ENCODE results near the gene MAGEA8.
"Not testable (repeated sequence)": the region's sequence is repeated elsewhere in the genome, so short reads cannot be mapped to it uniquely, and the experiment has no call there.

MAGEA8 gene

GRCh38 chrX:149927964-149928258, 46.9 kb downstream of the MAGEA8 start:
- H3K27ac ChIP-seq (replicated peaks; ENCODE audit: low read length); H2AK5ac ChIP-seq (ENCODE audit: low read depth, low read length); H3K14ac ChIP-seq (ENCODE audit: low read length); H4K91ac ChIP-seq (ENCODE audit: low read depth, low read length, poor library complexity); H3K27me3 ChIP-seq (ENCODE audit: control insufficient read depth in 3 of 3, insufficient read depth in 3 of 3, low read depth in 1 of 3, low read length in 3 of 3); H3K36me3 ChIP-seq (replicated peaks in 1 of 2; ENCODE audit: control insufficient read depth in 2 of 2, insufficient read depth in 2 of 2, low read length in 2 of 2); H2BK120ac ChIP-seq (ENCODE audit: low read depth, low read length); H2BK12ac ChIP-seq (ENCODE audit: low read length); H2AFZ ChIP-seq (ENCODE audit: low read length); H3K4ac ChIP-seq (ENCODE audit: low read length); H2BK5ac ChIP-seq (ENCODE audit: low read length); H2BK15ac ChIP-seq (ENCODE audit: low read length); H3K9ac ChIP-seq (ENCODE audit: low read depth, low read length, poor library complexity); H3K4me3 ChIP-seq (ENCODE audit: low read length in 2 of 2); H3K18ac ChIP-seq (ENCODE audit: low read length); H3K9me3 ChIP-seq (replicated peaks in 1 of 2; ENCODE audit: control insufficient read depth in 2 of 2, insufficient read depth in 1 of 2, low read depth in 1 of 2, low read length in 2 of 2); H3K79me1 ChIP-seq (ENCODE audit: low read depth, low read length); H3K4me1 ChIP-seq (ENCODE audit: control insufficient read depth in 2 of 2, insufficient read depth in 1 of 2, low read depth in 1 of 2, low read length in 2 of 2); H4K8ac ChIP-seq (ENCODE audit: low read depth, low read length); H3K23ac ChIP-seq (ENCODE audit: low read depth, low read length, poor library complexity); DNase-seq (ENCODE audit: low spot score); H3K4me2 ChIP-seq (ENCODE audit: insufficient read depth, low read length, poor library complexity, severe bottlenecking): not testable (repeated sequence)
- WGBS, 2 donors (ENCODE audit: extremely low coverage in 2 of 2, insufficient read length in 2 of 2, insufficient replicate concordance in 1 of 2) = no CpG with 5 or more reads among the region's 1 CpG

DNA sequence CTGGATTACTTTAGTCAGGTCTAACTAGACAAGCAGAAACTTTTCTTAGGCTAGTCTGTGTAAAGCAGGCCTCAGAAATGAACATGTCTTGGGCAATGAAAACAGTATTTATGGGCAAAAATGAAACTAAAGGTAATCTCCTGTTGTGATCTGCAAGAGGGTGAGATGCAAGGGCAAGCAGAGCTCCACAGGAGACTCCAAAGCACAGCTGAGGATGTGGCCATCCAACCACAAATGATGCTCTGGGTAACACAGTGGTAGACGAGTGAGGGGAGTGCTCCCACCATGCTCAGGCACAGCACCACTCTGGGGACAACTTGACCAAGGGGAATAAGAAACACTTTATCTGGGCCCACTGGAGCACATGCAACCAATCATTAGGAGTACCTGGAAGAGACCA, 47.7 kb downstream of the MAGEA8 start:
- not testable (repeated sequence) for H2BK12ac ChIP-seq (ENCODE audit: low read length); H3K36me3 ChIP-seq (replicated peaks in 1 of 2; ENCODE audit: control insufficient read depth in 2 of 2, insufficient read depth in 2 of 2, low read length in 2 of 2); H3K4ac ChIP-seq (ENCODE audit: low read length); H3K14ac ChIP-seq (ENCODE audit: low read length); H2BK5ac ChIP-seq (ENCODE audit: low read length); H3K79me1 ChIP-seq (ENCODE audit: low read depth, low read length); H2AFZ ChIP-seq (ENCODE audit: low read length); H2AK5ac ChIP-seq (ENCODE audit: low read depth, low read length); H3K27me3 ChIP-seq (ENCODE audit: control insufficient read depth in 3 of 3, insufficient read depth in 3 of 3, low read depth in 1 of 3, low read length in 3 of 3); H2BK120ac ChIP-seq (ENCODE audit: low read depth, low read length); H3K18ac ChIP-seq (ENCODE audit: low read length); H3K27ac ChIP-seq (replicated peaks; ENCODE audit: low read length); H3K9ac ChIP-seq (ENCODE audit: low read depth, low read length, poor library complexity); H3K4me2 ChIP-seq (ENCODE audit: insufficient read depth, low read length, poor library complexity, severe bottlenecking); H2BK15ac ChIP-seq (ENCODE audit: low read length); H3K23ac ChIP-seq (ENCODE audit: low read depth, low read length, poor library complexity); H3K9me3 ChIP-seq (replicated peaks in 1 of 2; ENCODE audit: control insufficient read depth in 2 of 2, insufficient read depth in 1 of 2, low read depth in 1 of 2, low read length in 2 of 2); H4K8ac ChIP-seq (ENCODE audit: low read depth, low read length); H4K91ac ChIP-seq (ENCODE audit: low read depth, low read length, poor library complexity); H3K4me1 ChIP-seq (ENCODE audit: control insufficient read depth in 2 of 2, insufficient read depth in 1 of 2, low read depth in 1 of 2, low read length in 2 of 2); DNase-seq (ENCODE audit: low spot score); H3K4me3 ChIP-seq (ENCODE audit: low read length in 2 of 2)
- no CpG with 5 or more reads among the region's 1 CpG for WGBS, 2 donors (ENCODE audit: extremely low coverage in 2 of 2, insufficient read length in 2 of 2, insufficient replicate concordance in 1 of 2)

GRCh38 chrX:149929400-149929799, 48.4 kb downstream of the MAGEA8 start, which contains the start of gene HSFX4:
Gene HSFX4, plus strand, starts transcription at chrX:149929573. Its CDS starts 72 bp downstream, at chrX:149929645.
- H3K4me3 ChIP-seq (ENCODE audit: low read length in 2 of 2); H3K9ac ChIP-seq (ENCODE audit: low read depth, low read length, poor library complexity); H3K23ac ChIP-seq (ENCODE audit: low read depth, low read length, poor library complexity); H2BK15ac ChIP-seq (ENCODE audit: low read length); H4K8ac ChIP-seq (ENCODE audit: low read depth, low read length); H3K4me1 ChIP-seq (ENCODE audit: control insufficient read depth in 2 of 2, insufficient read depth in 1 of 2, low read depth in 1 of 2, low read length in 2 of 2); H3K27me3 ChIP-seq (ENCODE audit: control insufficient read depth in 3 of 3, insufficient read depth in 3 of 3, low read depth in 1 of 3, low read length in 3 of 3); DNase-seq (ENCODE audit: low spot score); H3K18ac ChIP-seq (ENCODE audit: low read length); H4K91ac ChIP-seq (ENCODE audit: low read depth, low read length, poor library complexity); H2BK5ac ChIP-seq (ENCODE audit: low read length); H3K27ac ChIP-seq (replicated peaks; ENCODE audit: low read length); H2BK120ac ChIP-seq (ENCODE audit: low read depth, low read length); H3K14ac ChIP-seq (ENCODE audit: low read length); H2AFZ ChIP-seq (ENCODE audit: low read length); H3K4me2 ChIP-seq (ENCODE audit: insufficient read depth, low read length, poor library complexity, severe bottlenecking); H2BK12ac ChIP-seq (ENCODE audit: low read length); H3K79me1 ChIP-seq (ENCODE audit: low read depth, low read length); H2AK5ac ChIP-seq (ENCODE audit: low read depth, low read length); H3K36me3 ChIP-seq (replicated peaks in 1 of 2; ENCODE audit: control insufficient read depth in 2 of 2, insufficient read depth in 2 of 2, low read length in 2 of 2); H3K4ac ChIP-seq (ENCODE audit: low read length); H3K9me3 ChIP-seq (replicated peaks in 1 of 2; ENCODE audit: control insufficient read depth in 2 of 2, insufficient read depth in 1 of 2, low read depth in 1 of 2, low read length in 2 of 2): not testable (repeated sequence)
- no CpG with 5 or more reads among the region's 7 CpGs for WGBS, 2 donors (ENCODE audit: extremely low coverage in 2 of 2, insufficient read length in 2 of 2, insufficient replicate concordance in 1 of 2)

DNA sequence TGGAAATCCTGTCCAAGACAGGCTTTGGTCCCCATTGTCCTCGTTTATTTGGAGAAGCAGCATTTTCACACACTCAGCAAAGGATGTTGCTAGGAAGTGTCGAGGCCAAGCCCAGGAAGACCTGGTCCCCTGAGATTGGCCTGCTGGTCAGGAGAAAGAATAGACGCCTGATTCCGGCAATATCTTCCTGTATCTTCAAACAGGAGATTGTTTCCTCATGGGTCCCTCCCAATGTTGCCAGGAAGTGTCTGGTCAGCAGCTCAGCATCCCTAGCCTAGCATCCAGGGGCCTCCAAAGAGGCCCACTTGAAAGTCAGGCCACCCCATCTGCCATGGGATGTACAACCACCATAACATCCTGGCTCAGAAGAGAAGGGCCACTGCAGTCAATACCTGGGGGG, 50.4 kb downstream of the MAGEA8 start:
- not testable (repeated sequence) for H3K14ac ChIP-seq (ENCODE audit: low read length); H3K9ac ChIP-seq (ENCODE audit: low read depth, low read length, poor library complexity); H2AFZ ChIP-seq (ENCODE audit: low read length); H4K8ac ChIP-seq (ENCODE audit: low read depth, low read length); H4K91ac ChIP-seq (ENCODE audit: low read depth, low read length, poor library complexity); H3K4me2 ChIP-seq (ENCODE audit: insufficient read depth, low read length, poor library complexity, severe bottlenecking); H2BK15ac ChIP-seq (ENCODE audit: low read length); H3K4me1 ChIP-seq (ENCODE audit: control insufficient read depth in 2 of 2, insufficient read depth in 1 of 2, low read depth in 1 of 2, low read length in 2 of 2); H3K4me3 ChIP-seq (ENCODE audit: low read length in 2 of 2); H3K27me3 ChIP-seq (ENCODE audit: control insufficient read depth in 3 of 3, insufficient read depth in 3 of 3, low read depth in 1 of 3, low read length in 3 of 3); H3K23ac ChIP-seq (ENCODE audit: low read depth, low read length, poor library complexity); DNase-seq (ENCODE audit: low spot score); H3K9me3 ChIP-seq (replicated peaks in 1 of 2; ENCODE audit: control insufficient read depth in 2 of 2, insufficient read depth in 1 of 2, low read depth in 1 of 2, low read length in 2 of 2); H3K27ac ChIP-seq (replicated peaks; ENCODE audit: low read length); H3K79me1 ChIP-seq (ENCODE audit: low read depth, low read length); H3K36me3 ChIP-seq (replicated peaks in 1 of 2; ENCODE audit: control insufficient read depth in 2 of 2, insufficient read depth in 2 of 2, low read length in 2 of 2); H2AK5ac ChIP-seq (ENCODE audit: low read depth, low read length); H3K18ac ChIP-seq (ENCODE audit: low read length); H2BK120ac ChIP-seq (ENCODE audit: low read depth, low read length); H3K4ac ChIP-seq (ENCODE audit: low read length); H2BK12ac ChIP-seq (ENCODE audit: low read length); H2BK5ac ChIP-seq (ENCODE audit: low read length)
- WGBS, 2 donors (ENCODE audit: extremely low coverage in 2 of 2, insufficient read length in 2 of 2, insufficient replicate concordance in 1 of 2) = no CpG with 5 or more reads among the region's 4 CpGs
